CD14-positive monocyte (primary cell): Measurements from ENCODE around the gene DAPK1. TPM values are rescaled to one million over a fixed set of nuclear protein-coding genes. Genes with fewer than 3 reads are reported as not detected.

ENCODE experiments used
- DNase-seq, 3 donors: peaks; one replicate each; pipeline ENCODE4 v3.0.0-alpha.2; 2011 to 2022
- H2AFZ ChIP-seq: 2 replicates; pipeline ENCODE4 v1.6.0; 2012; ENCODE audit warnings: mild to moderate bottlenecking, low read depth, low read length, inconsistent platforms; ENCODE audit not compliant: insufficient read depth, poor library complexity, severe bottlenecking
- H3K27ac ChIP-seq, 2 donors: 1 replicate in 1 of 2; 2 replicates in 1 of 2; pipeline ENCODE4 v1.5.1; 2012 to 2013; ENCODE audit warnings: low read length in 2 of 2, control low read depth in 1 of 2, inconsistent platforms in 1 of 2, low read depth in 1 of 2, mild to moderate bottlenecking in 1 of 2
- H3K27me3 ChIP-seq, 2 donors: one replicate each; pipeline versions ENCODE4 v1.6.0 to v1.6.1; 2011 to 2013; ENCODE audit warnings: low read length in 2 of 2; ENCODE audit not compliant: control insufficient read depth in 2 of 2, insufficient read depth in 2 of 2
- H3K36me3 ChIP-seq, 2 donors: replicated peaks in 1 of 2; 1 replicate in 1 of 2; 2 replicates in 1 of 2; pipeline versions ENCODE4 v1.5.1 to v1.6.1; 2012 to 2013; ENCODE audit warnings: low read length in 2 of 2, control low read depth in 1 of 2, inconsistent platforms in 1 of 2, mild to moderate bottlenecking in 1 of 2; ENCODE audit not compliant: insufficient read depth in 2 of 2, control insufficient read depth in 1 of 2
- H3K4me1 ChIP-seq, 2 donors: 1 replicate in 1 of 2; 2 replicates in 1 of 2; pipeline versions ENCODE4 v1.5.1 to v1.6.1; 2012 to 2013; ENCODE audit warnings: low read length in 2 of 2, control low read depth in 1 of 2, inconsistent platforms in 1 of 2, mild to moderate bottlenecking in 1 of 2, moderate library complexity in 1 of 2; ENCODE audit not compliant: insufficient read depth in 2 of 2, control insufficient read depth in 1 of 2
- H3K4me2 ChIP-seq: replicated peaks from 2 replicates; pipeline ENCODE3; 2012; ENCODE audit warnings: low read length, moderate library complexity, mild to moderate bottlenecking; ENCODE audit not compliant: poor library complexity, severe bottlenecking; ENCODE audit errors: extremely low read depth
- H3K4me3 ChIP-seq, 3 experiments: fragments of 200-600 bp in 1 of 3; sonication (generic) in 1 of 3; replicated peaks in 1 of 3; 1 replicate in 2 of 3; 2 replicates in 1 of 3; pipeline ENCODE4 v1.5.1; 2011 to 2013; ENCODE audit warnings: low read length in 3 of 3, mild to moderate bottlenecking in 3 of 3, control low read depth in 2 of 3, low read depth in 2 of 3, inconsistent platforms in 1 of 3, moderate library complexity in 1 of 3
- H3K79me2 ChIP-seq: 2 replicates; pipeline ENCODE4 v1.6.0; 2012; ENCODE audit warnings: mild to moderate bottlenecking, control low read depth, inconsistent platforms, low read length, moderate library complexity; ENCODE audit not compliant: insufficient read depth
- H3K9ac ChIP-seq: 2 replicates; pipeline ENCODE4 v1.6.0; 2017; ENCODE audit warnings: low read length, mild to moderate bottlenecking; ENCODE audit not compliant: insufficient read depth, poor library complexity, severe bottlenecking
- H3K9me3 ChIP-seq, 2 donors: replicated peaks in 1 of 2; 1 replicate in 1 of 2; 2 replicates in 1 of 2; pipeline versions ENCODE4 v1.5.1 to v1.6.1; 2012 to 2013; ENCODE audit warnings: low read length in 2 of 2, control low read depth in 1 of 2; ENCODE audit not compliant: control insufficient read depth in 1 of 2, insufficient read depth in 1 of 2
- H4K20me1 ChIP-seq: 2 replicates; pipeline ENCODE4 v1.6.0; 2012; ENCODE audit warnings: mild to moderate bottlenecking, low read length, control low read depth, moderate library complexity; ENCODE audit not compliant: insufficient read depth
- H3K27ac Mint-ChIP-seq, 7 donors: one replicate each; pipeline ENCODE4 v1.8.0; 2020; ENCODE audit warnings: mild to moderate bottlenecking in 7 of 7, mixed read lengths in 7 of 7, moderate library complexity in 6 of 7, inconsistent platforms in 2 of 7
- H3K27me3 Mint-ChIP-seq, 3 donors: one replicate each; pipeline ENCODE4 v1.8.0; 2021 to 2022; ENCODE audit warnings: low read depth in 3 of 3, mild to moderate bottlenecking in 3 of 3, mixed read lengths in 3 of 3, moderate library complexity in 3 of 3, inconsistent platforms in 1 of 3
- H3K36me3 Mint-ChIP-seq, 2 donors: one replicate each; pipeline ENCODE4 v1.8.0; 2020; ENCODE audit warnings: mixed read lengths in 2 of 2, inconsistent platforms in 1 of 2, mild to moderate bottlenecking in 1 of 2
- H3K4me1 Mint-ChIP-seq: one replicate; pipeline ENCODE4 v1.8.0; 2020; ENCODE audit warnings: mild to moderate bottlenecking, mixed read lengths
- H3K4me3 Mint-ChIP-seq, 2 donors: one replicate each; pipeline ENCODE4 v1.8.0; 2020; ENCODE audit warnings: mild to moderate bottlenecking in 2 of 2, mixed read lengths in 2 of 2, moderate library complexity in 1 of 2
- H3K9me3 Mint-ChIP-seq, 7 donors: one replicate each; pipeline ENCODE4 v1.8.0; 2020 to 2022; ENCODE audit warnings: mixed read lengths in 7 of 7, mild to moderate bottlenecking in 6 of 7, moderate library complexity in 6 of 7, inconsistent platforms in 2 of 7
- WGBS: methylation state at CpG from one replicate; pipeline ENCODE4 v1.1.5; 2013; ENCODE audit warnings: missing lambda C conversion rate; ENCODE audit not compliant: insufficient coverage; 5-methylcytosine and 5-hydroxymethylcytosine counted together
- intact Hi-C, 2 donors: fragments of 100-400 bp; cut with micrococcal nuclease; formaldehyde crosslinking; loops; one replicate each; pipeline versions ENCODE4 v1.15.0 to v1.15.1; 2023
- polyA plus RNA-seq, 3 donors: library from polyadenylated mRNA; depleted of rRNA in 1 of 3; unstranded in 2 of 3; stranded (reverse) in 1 of 3; fragments of 300-500 nt in 2 of 3; fragments of >200 nt in 1 of 3; fragmentation: Illumina TruSeq in 2 of 3; gene quantifications; 1 replicate in 2 of 3; 2 replicates in 1 of 3; pipeline ENCODE4 v1.2.3, GENCODE V29; 2012 to 2021
- TF ChIP-seq, protein P1 (sequence below): fragments of 200-600 bp; IDR thresholded peaks from one replicate; pipeline ENCODE4 v1.8.0; 2022; ENCODE audit warnings: antibody characterized with exemption, mild to moderate bottlenecking

DAPK1 gene
- polyA plus RNA-seq, 3 donors = 24.1 to 102 (median 44.4) TPM

DNA sequence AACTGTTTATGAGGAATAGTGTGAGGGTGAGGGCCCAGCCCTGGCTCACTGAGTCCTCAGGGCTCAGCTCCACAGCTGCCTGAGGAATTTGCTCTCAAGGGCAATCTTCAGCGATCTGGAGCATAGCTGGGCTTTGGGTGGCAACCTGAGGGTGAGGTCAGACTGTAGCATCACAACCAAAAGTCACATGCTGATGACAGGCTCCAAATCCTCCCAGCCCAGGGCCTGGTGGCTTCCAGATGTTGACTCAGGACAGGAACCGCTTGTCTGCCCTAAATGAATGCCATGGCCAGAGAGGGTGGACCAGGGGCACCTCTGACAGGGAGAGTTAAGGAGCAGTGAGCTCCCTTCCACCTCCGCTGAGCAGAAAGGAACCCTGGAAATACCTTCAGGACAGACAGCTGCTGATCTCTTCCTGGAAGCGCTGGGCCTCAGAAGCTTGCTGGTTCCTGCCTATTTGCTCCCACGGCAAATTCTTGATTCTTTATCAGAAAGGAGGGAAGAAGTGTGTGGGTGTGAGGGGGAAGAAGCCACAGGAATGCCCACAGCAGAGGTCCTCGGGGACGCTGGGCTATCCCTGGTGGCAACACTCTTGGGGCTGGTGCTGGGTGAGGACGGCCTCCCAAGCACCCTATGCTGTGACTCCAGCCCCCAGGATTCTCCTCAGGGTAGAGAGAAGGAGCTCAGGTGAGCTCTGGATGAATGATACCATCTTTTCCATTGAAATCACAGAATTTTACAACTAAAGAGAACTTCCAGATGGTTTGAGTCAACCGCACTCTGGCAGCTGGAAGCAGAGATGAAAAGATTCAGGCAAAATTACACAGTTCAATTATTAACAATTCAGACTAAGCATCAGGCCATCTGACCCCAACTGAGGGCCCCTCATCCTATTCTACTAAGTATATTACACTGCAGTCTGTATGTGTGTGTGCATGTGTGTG is 214.5 kb downstream of the DAPK1 start:
- Mint-ChIP-seq H3K4me1 (peaks cover 58% of the 10 kb centered on the region), H3K4me3 (peak overlapping the region in 1 of 2 donors; percentile 16), H3K27me3 (peaks cover 1 to 3% (median 2%) of the 10 kb centered on the region in 3 donors), H3K36me3 (peaks cover 24% of the 10 kb centered on the region in 2 donors), H3K9me3 (peaks cover 0 to 2% (median 0%) of the 10 kb centered on the region in 7 donors), H3K27ac (peak overlapping the region; percentile 25 to 94 (median 68))
- Histone ChIP-seq H3K36me3 (peaks cover 3 to 15% of the 10 kb centered on the region in 2 donors), H3K9me3 (no peaks in the 10 kb centered on the region), H3K4me2 (no peak overlapping the region), H2AFZ (no peak overlapping the region), H3K4me3 (no peak overlapping the region), H4K20me1 (peaks cover 11% of the 10 kb centered on the region), H3K4me1 (peaks cover 31 to 45% of the 10 kb centered on the region in 2 donors), H3K27ac (peak overlapping the region; percentile 3 to 65), H3K79me2 (no peaks in the 10 kb centered on the region), H3K27me3 (no peaks in the 10 kb centered on the region), H3K9ac (no peak overlapping the region)
- 84% methylated on average over 7 of the region's 9 CpGs for WGBS
- TF ChIP-seq, protein P1, sequence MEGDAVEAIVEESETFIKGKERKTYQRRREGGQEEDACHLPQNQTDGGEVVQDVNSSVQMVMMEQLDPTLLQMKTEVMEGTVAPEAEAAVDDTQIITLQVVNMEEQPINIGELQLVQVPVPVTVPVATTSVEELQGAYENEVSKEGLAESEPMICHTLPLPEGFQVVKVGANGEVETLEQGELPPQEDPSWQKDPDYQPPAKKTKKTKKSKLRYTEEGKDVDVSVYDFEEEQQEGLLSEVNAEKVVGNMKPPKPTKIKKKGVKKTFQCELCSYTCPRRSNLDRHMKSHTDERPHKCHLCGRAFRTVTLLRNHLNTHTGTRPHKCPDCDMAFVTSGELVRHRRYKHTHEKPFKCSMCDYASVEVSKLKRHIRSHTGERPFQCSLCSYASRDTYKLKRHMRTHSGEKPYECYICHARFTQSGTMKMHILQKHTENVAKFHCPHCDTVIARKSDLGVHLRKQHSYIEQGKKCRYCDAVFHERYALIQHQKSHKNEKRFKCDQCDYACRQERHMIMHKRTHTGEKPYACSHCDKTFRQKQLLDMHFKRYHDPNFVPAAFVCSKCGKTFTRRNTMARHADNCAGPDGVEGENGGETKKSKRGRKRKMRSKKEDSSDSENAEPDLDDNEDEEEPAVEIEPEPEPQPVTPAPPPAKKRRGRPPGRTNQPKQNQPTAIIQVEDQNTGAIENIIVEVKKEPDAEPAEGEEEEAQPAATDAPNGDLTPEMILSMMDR = no peak
- DNase-seq = peak; percentile 65 to 92 (median 67)
- intact Hi-C loops = loop anchor here (5.0 to 10.0 kb wide), 5 partner anchors 80 to 305 kb away; partner anchors contain the start of gene DAPK1 (in 1 of the 2)

DNA sequence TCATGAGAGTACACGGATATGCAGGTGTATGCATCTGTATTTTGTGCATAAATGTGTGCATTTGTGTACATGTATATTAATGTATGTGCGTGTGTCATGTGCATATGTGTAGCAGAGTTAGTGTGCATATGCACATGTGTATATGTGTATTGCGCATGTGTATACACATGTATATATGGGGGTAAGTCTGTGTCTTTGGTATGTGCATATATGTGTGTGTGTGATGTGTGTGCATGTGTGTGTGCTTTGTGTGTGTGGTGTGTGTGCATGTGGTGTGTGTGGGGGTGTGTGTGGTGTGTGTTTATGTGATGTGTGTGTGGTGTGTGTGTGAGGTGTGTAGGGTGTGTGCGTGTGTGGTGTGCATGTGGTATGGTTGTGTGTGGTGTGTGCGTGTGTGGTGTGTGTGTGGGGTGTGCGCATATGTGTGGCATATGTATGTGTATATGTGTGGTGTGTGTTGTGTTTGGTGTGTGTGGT is 215.2 kb downstream of the DAPK1 start:
- Histone ChIP-seq H3K4me3 (no peak overlapping the region), H3K27ac (peak overlapping the region in 1 of 2 donors; percentile 65), H3K4me1 (peaks cover 29 to 42% of the 10 kb centered on the region in 2 donors), H3K36me3 (peaks cover 0 to 8% of the 10 kb centered on the region in 2 donors), H3K9ac (no peak overlapping the region), H3K4me2 (no peak overlapping the region), H3K27me3 (no peaks in the 10 kb centered on the region), H2AFZ (no peak overlapping the region), H4K20me1 (peaks cover 3% of the 10 kb centered on the region), H3K9me3 (no peaks in the 10 kb centered on the region), H3K79me2 (no peaks in the 10 kb centered on the region)
- 97% methylated on average over 6 of the region's 6 CpGs for WGBS
- DNase-seq = no peak
- Mint-ChIP-seq H3K36me3 (peaks cover 16 to 17% of the 10 kb centered on the region in 2 donors), H3K27me3 (peaks cover 1 to 7% (median 4%) of the 10 kb centered on the region in 3 donors), H3K4me1 (peaks cover 56% of the 10 kb centered on the region), H3K4me3 (peak overlapping the region in 1 of 2 donors; percentile 44), H3K27ac (peak overlapping the region; percentile 80 to 94 (median 90)), H3K9me3 (peaks cover 0 to 2% (median 0%) of the 10 kb centered on the region in 7 donors)
- intact Hi-C loops = loop anchor here (5.0 to 10.0 kb wide), 5 partner anchors 79 to 306 kb away; partner anchors contain the start of gene DAPK1 (in 1 of the 2)
- TF ChIP-seq, protein P1 = no peak
